Measurements from ENCODE around the gene RERG.

The RERG gene

GRCh38 chr12:15151161-15152091 lies 69.8 kb downstream of the RERG start:
- H3K27ac ChIP-seq: no peak overlapping the region
- H3K36me3 ChIP-seq: no peaks in the 10 kb centered on the region
- peak; percentile 19; the same call in 1 of the 2 replicates for TF ChIP-seq CTCF (IDR thresholded peaks at IDR 0.05; ENCODE audit: low read depth, low read length)
- no peaks in the 10 kb centered on the region for H3K9me3 ChIP-seq (ENCODE audit: severe bottlenecking)
- H3K27me3 ChIP-seq (ENCODE audit: insufficient read depth, low read depth, severe bottlenecking): no peaks in the 10 kb centered on the region
- peak; percentile 24 for DNase-seq
- H3K4me3 ChIP-seq (ENCODE audit: low read depth, low read length): no peak overlapping the region

GRCh38 chr12:15146585-15146984 lies 74.6 kb downstream of the RERG start:
- Histone ChIP-seq H3K9me3 (ENCODE audit: severe bottlenecking) (no peaks in the 10 kb centered on the region), H3K27ac (no peak overlapping the region), H3K27me3 (ENCODE audit: insufficient read depth, low read depth, severe bottlenecking) (no peaks in the 10 kb centered on the region), H3K4me3 (ENCODE audit: low read depth, low read length) (no peak overlapping the region), H3K36me3 (no peaks in the 10 kb centered on the region)
- TF ChIP-seq CTCF (IDR thresholded peaks at IDR 0.05; ENCODE audit: low read depth, low read length): no peak
- DNase-seq: no peak

GRCh38 chr12:15143467-15143866 lies 77.8 kb downstream of the RERG start:
- no peak overlapping the region for H3K27ac ChIP-seq
- H3K9me3 ChIP-seq (ENCODE audit: severe bottlenecking): no peaks in the 10 kb centered on the region
- DNase-seq: no peak
- no peaks in the 10 kb centered on the region for H3K27me3 ChIP-seq (ENCODE audit: insufficient read depth, low read depth, severe bottlenecking)
- TF ChIP-seq CTCF (IDR thresholded peaks at IDR 0.05; ENCODE audit: low read depth, low read length): no peak
- no peak overlapping the region for H3K4me3 ChIP-seq (ENCODE audit: low read depth, low read length)
- H3K36me3 ChIP-seq: no peaks in the 10 kb centered on the region

- no peak for DNase-seq
- no peak overlapping the region for H3K4me3 ChIP-seq (ENCODE audit: low read depth, low read length)
- no peaks in the 10 kb centered on the region for H3K27me3 ChIP-seq (ENCODE audit: insufficient read depth, low read depth, severe bottlenecking)
- no peaks in the 10 kb centered on the region for H3K36me3 ChIP-seq
- no peak overlapping the region for H3K27ac ChIP-seq
- no peaks in the 10 kb centered on the region for H3K9me3 ChIP-seq (ENCODE audit: severe bottlenecking)
- TF ChIP-seq CTCF (IDR thresholded peaks at IDR 0.05; ENCODE audit: low read depth, low read length): no peak
Measured at GRCh38 chr12:15142711-15143110, 78.5 kb downstream of the RERG start.

GRCh38 chr12:15131431-15131830 lies 89.8 kb downstream of the RERG start:
- H3K27ac ChIP-seq: peak overlapping the region; percentile 38
- TF ChIP-seq CTCF (IDR thresholded peaks at IDR 0.05; ENCODE audit: low read depth, low read length): no peak
- no peaks in the 10 kb centered on the region for H3K36me3 ChIP-seq
- H3K4me3 ChIP-seq (ENCODE audit: low read depth, low read length): no peak overlapping the region
- no peaks in the 10 kb centered on the region for H3K9me3 ChIP-seq (ENCODE audit: severe bottlenecking)
- H3K27me3 ChIP-seq (ENCODE audit: insufficient read depth, low read depth, severe bottlenecking): no peaks in the 10 kb centered on the region
- peak; percentile 9 for DNase-seq

Data from WERI-Rb-1 (cell line).